ENCODE results near the gene PCSK7. TPM values are rescaled to one million over a fixed set of nuclear protein-coding genes. Genes with fewer than 3 reads are reported as not detected.
"Not testable (repeated sequence)": the region's sequence is repeated elsewhere in the genome, so short reads cannot be mapped to it uniquely, and the experiment has no call there.

Gene PCSK7
- total RNA-seq, 1 experiment from 2014 or later = 30.0 TPM

DNA sequence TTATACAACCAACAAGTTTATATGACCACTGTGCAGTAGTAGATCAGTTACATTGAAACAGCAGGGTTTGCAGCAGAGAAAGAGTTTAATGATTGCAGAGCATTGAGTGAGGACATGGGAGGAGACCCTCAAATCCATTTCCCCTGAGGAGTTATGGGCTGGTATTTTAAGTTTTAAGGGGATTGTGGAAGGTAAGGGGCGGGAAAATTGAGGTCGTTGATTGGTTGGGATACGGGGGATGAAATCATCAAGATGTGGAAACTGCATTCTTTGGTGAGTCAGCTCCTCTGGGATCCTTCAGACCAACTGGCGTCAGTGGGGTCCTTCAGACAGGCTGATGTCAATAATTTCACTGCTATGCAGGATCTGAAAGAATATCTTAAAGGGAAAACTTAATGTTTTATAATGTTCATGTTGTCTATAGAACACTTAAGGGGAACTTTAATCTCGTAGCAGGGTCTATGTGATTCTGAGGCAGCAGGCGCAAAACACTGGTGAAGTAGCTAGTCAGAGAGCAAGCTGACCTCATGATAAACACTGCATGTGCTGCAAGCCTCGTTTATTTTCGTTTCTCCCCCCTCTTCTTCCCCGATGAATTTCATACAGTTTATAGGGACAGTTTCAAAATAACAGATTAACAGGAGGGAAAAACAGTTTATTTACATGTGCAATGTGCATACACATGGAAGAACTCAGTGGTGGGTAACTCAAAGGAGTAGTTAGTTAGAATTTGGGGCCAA is 41.8 kb upstream of the PCSK7 start (continued):
- no peak for TF ChIP-seq CTCF (IDR thresholded peaks at IDR 0.05 in 2 of 3, conservative IDR thresholded peaks at IDR 0.05 in 1 of 3; ENCODE audit: borderline replicate concordance in 1 of 3, insufficient read depth in 1 of 3, low read depth in 2 of 3, low read length in 2 of 3)
- TF ChIP-seq POLR2AphosphoS5 (IDR thresholded peaks at IDR 0.05; ENCODE audit: low read depth, low read length) = no peak
- TF ChIP-seq, protein P1, sequence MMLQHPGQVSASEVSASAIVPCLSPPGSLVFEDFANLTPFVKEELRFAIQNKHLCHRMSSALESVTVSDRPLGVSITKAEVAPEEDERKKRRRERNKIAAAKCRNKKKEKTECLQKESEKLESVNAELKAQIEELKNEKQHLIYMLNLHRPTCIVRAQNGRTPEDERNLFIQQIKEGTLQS (IDR thresholded peaks at IDR 0.05) = no peak
- TF ChIP-seq SRF (IDR thresholded peaks at IDR 0.05; ENCODE audit: low read depth) = no peak

DNA sequence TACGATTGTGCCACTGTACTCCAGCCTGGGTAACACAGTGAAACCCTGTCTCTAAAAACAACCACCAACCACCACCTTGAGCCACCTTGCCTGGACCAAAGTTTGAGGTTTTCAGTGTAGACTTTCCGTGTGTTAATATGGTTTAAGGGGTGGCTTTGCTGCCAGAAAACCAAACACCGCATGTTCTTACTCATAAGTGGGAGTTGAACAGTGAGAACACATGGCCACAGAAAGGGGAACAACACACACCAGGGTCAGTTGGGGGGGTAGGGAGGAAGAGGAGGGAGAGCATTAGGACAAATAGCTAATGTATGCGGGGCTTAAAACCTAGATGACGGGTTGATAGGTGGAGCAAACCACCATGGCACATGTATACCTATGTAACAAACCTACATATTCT is 40.3 kb upstream of the PCSK7 start:
- H2AFZ ChIP-seq (ENCODE audit: low read depth, low read length, poor library complexity, severe bottlenecking); H3K4me1 ChIP-seq (ENCODE audit: control insufficient read depth in 1 of 2, insufficient read depth in 2 of 2, low read length in 2 of 2); BruUV-seq (replicated peaks); DNase-seq (ENCODE audit: low read depth, low spot score); H3K79me2 ChIP-seq (ENCODE audit: insufficient read depth, low read length); H3K4me2 ChIP-seq (ENCODE audit: low read length); H3K9me3 ChIP-seq (ENCODE audit: control insufficient read depth in 1 of 2, insufficient read depth in 1 of 2, low read depth in 1 of 2, low read length in 2 of 2); RAD21 ChIA-PET (ENCODE audit: low non-redundant PET in 1 of 2, low total read pairs in 2 of 2, uncharacterized antibody in 2 of 2, unreplicated experiment in 2 of 2); H3K9me2 ChIP-seq (ENCODE audit: insufficient read depth); H3K27me3 ChIP-seq (ENCODE audit: insufficient read depth, low read length); CTCF ChIA-PET; POLR2A ChIA-PET; intact Hi-C loops (cut with micrococcal nuclease); H3K36me3 ChIP-seq (ENCODE audit: control insufficient read depth in 1 of 2, insufficient read depth in 2 of 2, low read length in 2 of 2); H4K20me1 ChIP-seq (ENCODE audit: insufficient read depth); H3K4me3 ChIP-seq (replicated peaks in 1 of 2; ENCODE audit: low read depth in 1 of 2, low read length in 2 of 2); H3K27ac ChIP-seq (ENCODE audit: low read depth, low read length); H3K9ac ChIP-seq (ENCODE audit: low read length); ATAC-seq: not testable (repeated sequence)
